Prostate gland (tissue), 2 donors: ENCODE data around the gene CFAP100.

ENCODE experiments used
- POLR2A ChIP-seq: fragments of 450-650 bp; IDR thresholded peaks from one replicate; pipeline ENCODE4 v1.6.1; 2016; ENCODE audit warnings: antibody characterized with exemption, mild to moderate bottlenecking
- POLR2AphosphoS5 ChIP-seq: sonication (generic); formaldehyde crosslinking; IDR thresholded peaks from one replicate; pipeline ENCODE4 v1.6.1; 2017; ENCODE audit warnings: antibody characterized with exemption
- TF ChIP-seq, protein P1 (sequence below), 4 experiments: fragments of 200-600 bp in 2 of 4; fragments of 450-650 bp in 2 of 4; sonication (generic) in 2 of 4; IDR thresholded peaks; 1 replicate in 3 of 4; 2 replicates in 1 of 4; pipeline ENCODE4 v1.5.1; 2016 to 2019; ENCODE audit warnings: antibody characterized with exemption in 4 of 4, mild to moderate bottlenecking in 2 of 4, moderate library complexity in 2 of 4

DNA sequence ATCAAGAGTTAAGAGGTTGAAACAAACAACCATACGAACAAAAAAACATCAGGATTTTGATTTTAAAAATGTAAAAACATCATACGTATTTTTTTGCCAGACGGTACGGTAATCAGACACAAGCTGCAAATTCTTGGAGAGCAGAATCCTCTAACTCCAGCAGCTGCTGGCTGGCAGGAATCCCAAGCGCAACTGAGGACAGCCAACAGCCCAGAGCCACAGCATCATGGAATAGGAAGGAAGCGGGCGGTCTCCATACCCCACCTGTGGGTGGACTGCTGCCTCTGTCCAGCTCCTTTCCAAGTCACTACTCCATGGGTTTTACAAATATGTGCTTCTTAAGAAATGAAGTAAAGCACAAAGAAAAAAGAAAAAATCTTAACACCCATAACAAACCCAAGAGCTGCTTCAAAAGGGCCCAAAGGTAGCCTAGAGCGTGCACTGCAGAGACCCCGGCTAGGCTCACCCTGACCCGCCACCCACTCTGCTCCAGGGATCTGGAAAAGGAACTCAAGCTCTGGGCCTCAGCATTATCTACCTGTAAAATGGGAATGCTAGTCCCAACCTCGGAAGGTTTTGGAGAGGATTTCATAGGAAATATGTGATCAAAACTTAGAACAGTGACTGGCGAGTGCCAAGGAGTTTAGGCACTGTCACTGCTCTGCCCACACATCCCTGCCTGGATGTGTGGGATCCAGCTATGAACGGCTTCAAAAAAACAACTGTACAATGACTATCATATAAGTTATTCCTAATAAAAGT, 47.6 kb downstream of the CFAP100 start:
- TF ChIP-seq, protein P1, sequence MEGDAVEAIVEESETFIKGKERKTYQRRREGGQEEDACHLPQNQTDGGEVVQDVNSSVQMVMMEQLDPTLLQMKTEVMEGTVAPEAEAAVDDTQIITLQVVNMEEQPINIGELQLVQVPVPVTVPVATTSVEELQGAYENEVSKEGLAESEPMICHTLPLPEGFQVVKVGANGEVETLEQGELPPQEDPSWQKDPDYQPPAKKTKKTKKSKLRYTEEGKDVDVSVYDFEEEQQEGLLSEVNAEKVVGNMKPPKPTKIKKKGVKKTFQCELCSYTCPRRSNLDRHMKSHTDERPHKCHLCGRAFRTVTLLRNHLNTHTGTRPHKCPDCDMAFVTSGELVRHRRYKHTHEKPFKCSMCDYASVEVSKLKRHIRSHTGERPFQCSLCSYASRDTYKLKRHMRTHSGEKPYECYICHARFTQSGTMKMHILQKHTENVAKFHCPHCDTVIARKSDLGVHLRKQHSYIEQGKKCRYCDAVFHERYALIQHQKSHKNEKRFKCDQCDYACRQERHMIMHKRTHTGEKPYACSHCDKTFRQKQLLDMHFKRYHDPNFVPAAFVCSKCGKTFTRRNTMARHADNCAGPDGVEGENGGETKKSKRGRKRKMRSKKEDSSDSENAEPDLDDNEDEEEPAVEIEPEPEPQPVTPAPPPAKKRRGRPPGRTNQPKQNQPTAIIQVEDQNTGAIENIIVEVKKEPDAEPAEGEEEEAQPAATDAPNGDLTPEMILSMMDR (IDR thresholded peaks at IDR 0.05) = no peak
- no peak for TF ChIP-seq POLR2A
- no peak for TF ChIP-seq POLR2AphosphoS5
